ENCODE measurements around the gene IL6ST.

Gene IL6ST

DNA sequence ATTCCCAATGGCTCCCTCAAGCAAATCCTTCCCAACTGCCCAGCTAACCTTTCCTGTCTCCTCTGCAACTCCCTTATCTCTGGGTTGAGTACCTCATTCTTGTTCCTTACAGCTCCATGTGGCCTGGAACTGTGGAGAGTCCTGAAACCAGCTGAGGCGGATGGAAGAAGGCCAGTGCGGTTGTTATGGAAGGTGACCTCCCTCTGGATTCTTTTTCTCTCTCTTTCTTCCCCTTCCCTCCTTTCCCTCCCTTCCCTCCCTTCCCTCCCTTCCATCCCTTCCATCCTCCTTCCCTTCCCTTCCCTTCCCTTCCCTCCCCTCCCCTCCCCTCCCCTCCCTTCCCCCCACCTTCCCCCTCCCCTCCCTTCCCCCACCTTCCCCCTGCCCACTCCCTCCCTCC, 98.5 kb downstream of the IL6ST start:
- no peak for DNase-seq (ENCODE audit: low read depth in 2 of 2)

DNA sequence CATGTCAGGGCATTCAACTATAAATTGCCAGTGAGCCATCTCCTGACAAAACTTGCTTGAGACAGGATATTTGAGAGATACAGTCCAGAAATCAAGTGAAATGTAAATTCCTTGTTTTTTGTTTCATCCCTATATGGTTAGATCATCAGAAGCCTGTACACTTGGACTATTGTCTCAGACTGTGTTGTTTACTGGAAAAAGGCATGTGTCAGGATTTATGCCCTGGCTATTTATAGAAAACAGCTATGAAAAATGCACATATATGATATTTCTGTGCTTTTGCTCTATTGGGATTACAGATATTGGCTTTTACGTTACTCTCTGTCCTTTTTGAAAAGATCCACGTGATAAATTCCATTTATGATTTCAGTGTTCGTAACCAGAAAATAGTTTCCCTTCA, 99.4 kb downstream of the IL6ST start:
- DNase-seq (ENCODE audit: low read depth in 2 of 2), result no peak

DNA sequence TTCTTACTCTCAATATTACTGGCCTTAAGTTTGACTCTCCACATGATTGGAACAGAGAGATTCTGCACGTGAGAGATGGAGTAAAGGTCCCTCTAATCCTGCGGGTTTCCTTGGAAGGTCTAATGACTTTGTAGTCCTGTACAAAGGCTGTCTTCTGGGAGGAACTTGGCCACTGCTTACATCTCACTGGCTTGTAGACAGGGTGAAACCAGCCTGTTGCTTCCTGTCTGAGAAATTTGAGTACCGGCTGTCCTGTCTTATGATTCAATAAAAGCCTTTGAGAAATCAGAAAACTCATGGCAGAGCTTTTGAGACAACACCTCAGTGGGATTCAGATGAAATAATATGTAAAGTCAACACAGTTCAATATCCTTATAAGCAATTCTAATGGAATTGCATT, 100.6 kb downstream of the IL6ST start:
- DNase-seq (ENCODE audit: low read depth in 2 of 2), result no peak

DNA sequence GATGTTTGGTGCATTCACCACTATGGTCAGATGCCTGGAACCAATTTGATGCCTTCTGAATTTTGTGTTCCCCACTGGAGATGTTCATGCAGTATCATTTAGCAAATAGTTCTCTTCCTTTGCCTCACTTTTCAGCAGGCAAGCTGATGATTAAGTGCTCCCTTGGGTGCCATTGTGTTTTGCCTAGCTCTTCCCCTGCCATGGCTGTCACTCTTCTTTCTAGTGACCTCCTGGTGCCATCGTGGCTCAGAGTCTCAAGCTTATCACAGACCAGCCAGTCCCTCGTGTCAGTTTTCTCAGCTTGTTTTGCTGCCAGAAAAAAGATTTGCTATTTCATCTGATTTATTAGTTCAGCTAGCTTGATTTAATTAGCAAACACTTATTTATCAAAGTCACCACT, 102.3 kb downstream of the IL6ST start:
- DNase-seq (ENCODE audit: low read depth in 2 of 2), result no peak

DNA sequence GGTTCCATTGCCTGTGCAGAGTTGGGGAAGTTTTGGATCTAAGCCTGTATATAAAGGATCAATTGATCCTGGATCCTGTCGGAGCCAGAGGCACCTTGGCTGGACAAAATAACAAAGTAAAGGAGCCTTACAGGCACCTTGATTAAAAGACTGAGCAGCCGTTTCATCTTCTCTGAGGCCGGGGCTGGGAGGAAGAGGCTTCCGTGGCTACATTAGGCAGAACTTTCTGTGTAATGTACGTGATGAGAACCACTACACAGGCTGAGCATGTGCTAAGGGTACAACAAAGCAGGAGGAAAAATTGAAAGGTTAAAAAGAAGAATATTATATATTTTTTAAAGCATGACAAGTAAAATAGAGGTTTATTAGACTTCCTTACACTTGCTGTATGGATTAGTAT, 106.6 kb downstream of the IL6ST start:
- DNase-seq (ENCODE audit: low read depth in 2 of 2), result no peak

DNA sequence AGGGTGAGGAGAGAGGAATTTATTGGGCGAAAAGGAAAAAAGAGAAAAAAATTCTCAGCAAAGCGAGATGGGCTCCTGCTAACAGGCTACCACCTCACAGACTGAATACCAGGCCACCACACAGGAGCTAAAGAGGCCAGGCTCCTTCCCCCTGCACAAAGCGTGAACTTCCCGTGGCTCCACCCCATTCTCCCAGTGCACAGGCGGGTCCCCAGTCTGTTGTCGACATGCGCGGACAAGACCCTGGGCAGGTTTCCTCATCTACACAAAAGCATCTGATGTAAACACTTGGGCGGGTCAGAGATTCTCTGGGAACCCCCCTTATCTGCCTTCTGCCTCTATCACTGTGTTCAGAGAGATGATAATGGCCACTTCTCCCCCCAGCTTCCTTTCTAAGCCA, 109.4 kb downstream of the IL6ST start:
- DNase-seq (ENCODE audit: low read depth in 2 of 2), result no peak

Data from stimulated activated CD4-positive, alpha-beta T cell treated with anti-CD3 and anti-CD28 coated beads, Interleukin-15, amount 100 ng/mL, for 48 hours (primary cell).